Measurements from ENCODE around the gene TPO. TPM values are rescaled to one million over a fixed set of nuclear protein-coding genes. Genes with fewer than 3 reads are reported as not detected.

The TPO gene
- total and polyA plus RNA-seq, 4 donors, result not detected

- Histone ChIP-seq H3K9me3 (ENCODE audit: control insufficient read depth in 4 of 4, low read length in 3 of 4) (no peaks in the 10 kb centered on the region), H3K27me3 (ENCODE audit: control insufficient read depth in 4 of 4, insufficient read depth in 4 of 4, low read length in 3 of 4) (peaks cover 0 to 4% (median 1%) of the 10 kb centered on the region in 4 donors), H3K36me3 (ENCODE audit: control insufficient read depth in 4 of 4, insufficient read depth in 3 of 4, low read depth in 1 of 4, low read length in 3 of 4) (no peaks in the 10 kb centered on the region), H3K27ac (ENCODE audit: low read depth in 1 of 2, low read length in 2 of 2) (no peak overlapping the region), H3K9ac (ENCODE audit: low read depth in 1 of 2, low read length in 2 of 2) (no peak overlapping the region), H3K4me1 (ENCODE audit: control insufficient read depth in 4 of 4, insufficient read depth in 4 of 4, low read length in 3 of 4) (no peaks in the 10 kb centered on the region), H3K4me3 (ENCODE audit: low read depth in 1 of 3, low read length in 3 of 3) (no peak overlapping the region)
- DNase-seq (ENCODE audit: low spot score), result no peak
- no peak for TF ChIP-seq EGR1 (IDR thresholded peaks at IDR 0.05; ENCODE audit: low read depth in 2 of 2)
- TF ChIP-seq FOXA1 (IDR thresholded peaks at IDR 0.05), result no peak
- TF ChIP-seq NR2F2 (IDR thresholded peaks at IDR 0.05), result no peak
- no peak for TF ChIP-seq FOXA2 (IDR thresholded peaks at IDR 0.05)
- no peak for TF ChIP-seq CTCF (IDR thresholded peaks at IDR 0.05; ENCODE audit: low read depth, low read length, missing input control)
- TF ChIP-seq HNF4A (conservative IDR thresholded peaks at IDR 0.05), result no peak
- no peak for TF ChIP-seq JUND (IDR thresholded peaks at IDR 0.05)
- TF ChIP-seq MAX (IDR thresholded peaks at IDR 0.05), result no peak
- TF ChIP-seq ATF3 (IDR thresholded peaks at IDR 0.05), result no peak
- WGBS, result 74% methylated on average over 7 of the region's 7 CpGs
Observed at GRCh38 chr2:1398191-1398590, 15.1 kb upstream of the TPO start.

- no peak overlapping the region for H3K27ac ChIP-seq (ENCODE audit: low read depth in 1 of 2, low read length in 2 of 2)
- TF ChIP-seq EGR1 (IDR thresholded peaks at IDR 0.05; ENCODE audit: low read depth in 2 of 2), result no peak
- TF ChIP-seq FOXA1 (IDR thresholded peaks at IDR 0.05), result no peak
- no peak for TF ChIP-seq MAX (IDR thresholded peaks at IDR 0.05)
- TF ChIP-seq ZBTB33 (IDR thresholded peaks at IDR 0.05), result no peak
- TF ChIP-seq SP1 (IDR thresholded peaks at IDR 0.05), result no peak
- TF ChIP-seq GABPA (IDR thresholded peaks at IDR 0.05 in 1 of 2, conservative IDR thresholded peaks at IDR 0.05 in 1 of 2), result no peak
- TF ChIP-seq RAD21 (IDR thresholded peaks at IDR 0.05), result no peak
- no peak for TF ChIP-seq HNF4G (IDR thresholded peaks at IDR 0.05)
- TF ChIP-seq REST (IDR thresholded peaks at IDR 0.05), result no peak
- TF ChIP-seq RXRA (IDR thresholded peaks at IDR 0.05), result no peak
- no peaks in the 10 kb centered on the region for H3K9me3 ChIP-seq (ENCODE audit: control insufficient read depth in 4 of 4, low read length in 3 of 4)
- no peak for DNase-seq (ENCODE audit: low spot score)
- H3K27me3 ChIP-seq (ENCODE audit: control insufficient read depth in 4 of 4, insufficient read depth in 4 of 4, low read length in 3 of 4), result peaks cover 0 to 4% (median 1%) of the 10 kb centered on the region in 4 donors
- H3K4me3 ChIP-seq (ENCODE audit: low read depth in 1 of 3, low read length in 3 of 3), result no peak overlapping the region
- no peaks in the 10 kb centered on the region for H3K36me3 ChIP-seq (ENCODE audit: control insufficient read depth in 4 of 4, insufficient read depth in 3 of 4, low read depth in 1 of 4, low read length in 3 of 4)
- H3K4me1 ChIP-seq (ENCODE audit: control insufficient read depth in 4 of 4, insufficient read depth in 4 of 4, low read length in 3 of 4), result no peaks in the 10 kb centered on the region
- 72% methylated on average over 8 of the region's 8 CpGs for WGBS
- no peak overlapping the region for H3K9ac ChIP-seq (ENCODE audit: low read depth in 1 of 2, low read length in 2 of 2)
Observed at GRCh38 chr2:1400943-1401735, 12.1 kb upstream of the TPO start.

Data from liver (tissue), 9 donors.